Measurements from ENCODE around the gene TSSK6. TPM values are rescaled to one million over a fixed set of nuclear protein-coding genes. Genes with fewer than 3 reads are reported as not detected.

TSSK6 gene
- total and polyA plus RNA-seq, 3 donors from 2014 or later, result 117 to 722 (median 125) TPM

DNA sequence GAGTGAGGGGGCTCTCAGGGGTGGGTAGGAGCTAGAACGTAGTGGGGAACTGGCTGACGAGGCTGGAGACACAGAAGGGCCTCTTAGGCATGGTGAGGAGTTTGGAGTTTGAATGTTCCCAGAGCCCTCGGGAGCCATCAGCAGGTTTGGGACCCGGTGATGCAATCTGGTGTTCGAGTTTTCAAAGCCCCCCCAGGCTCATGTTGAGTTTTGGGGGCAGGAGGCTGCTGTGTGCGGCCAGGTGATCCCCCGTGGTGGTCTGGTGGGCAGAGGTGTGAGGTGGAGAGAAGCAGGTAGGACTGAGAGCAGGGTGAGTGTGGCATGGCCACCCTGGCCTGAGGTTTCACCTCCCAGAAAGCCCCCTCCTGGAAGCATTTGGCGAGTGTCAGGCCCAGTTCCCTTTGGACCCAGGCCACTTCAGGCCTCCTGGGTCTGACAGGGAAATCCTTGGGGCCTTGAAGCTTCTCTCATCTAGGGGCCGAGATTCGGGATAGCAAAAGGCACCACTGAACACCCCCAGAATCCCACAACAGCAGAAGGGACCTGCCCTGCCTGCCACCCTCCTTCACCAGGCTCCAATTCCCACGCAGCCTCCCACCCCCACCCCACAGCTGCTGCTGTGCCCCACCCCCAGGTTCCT lies 14.6 kb upstream of the TSSK6 start:
- H3K4me3 ChIP-seq, result no peak overlapping the region
- H3K27me3 ChIP-seq, result no peaks in the 10 kb centered on the region
- H3K36me3 ChIP-seq (ENCODE audit: low read depth, missing control alignments), result no peaks in the 10 kb centered on the region
- DNase-seq, result no peak
- H3K9me3 ChIP-seq, result no peaks in the 10 kb centered on the region
- 70 to 79% methylated on average over 7 to 11 of the region's 11 CpGs for WGBS, 2 donors
- TF ChIP-seq POLR2A (IDR thresholded peaks at IDR 0.05), result no peak
- TF ChIP-seq, protein P1, sequence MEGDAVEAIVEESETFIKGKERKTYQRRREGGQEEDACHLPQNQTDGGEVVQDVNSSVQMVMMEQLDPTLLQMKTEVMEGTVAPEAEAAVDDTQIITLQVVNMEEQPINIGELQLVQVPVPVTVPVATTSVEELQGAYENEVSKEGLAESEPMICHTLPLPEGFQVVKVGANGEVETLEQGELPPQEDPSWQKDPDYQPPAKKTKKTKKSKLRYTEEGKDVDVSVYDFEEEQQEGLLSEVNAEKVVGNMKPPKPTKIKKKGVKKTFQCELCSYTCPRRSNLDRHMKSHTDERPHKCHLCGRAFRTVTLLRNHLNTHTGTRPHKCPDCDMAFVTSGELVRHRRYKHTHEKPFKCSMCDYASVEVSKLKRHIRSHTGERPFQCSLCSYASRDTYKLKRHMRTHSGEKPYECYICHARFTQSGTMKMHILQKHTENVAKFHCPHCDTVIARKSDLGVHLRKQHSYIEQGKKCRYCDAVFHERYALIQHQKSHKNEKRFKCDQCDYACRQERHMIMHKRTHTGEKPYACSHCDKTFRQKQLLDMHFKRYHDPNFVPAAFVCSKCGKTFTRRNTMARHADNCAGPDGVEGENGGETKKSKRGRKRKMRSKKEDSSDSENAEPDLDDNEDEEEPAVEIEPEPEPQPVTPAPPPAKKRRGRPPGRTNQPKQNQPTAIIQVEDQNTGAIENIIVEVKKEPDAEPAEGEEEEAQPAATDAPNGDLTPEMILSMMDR (IDR thresholded peaks at IDR 0.05), result no peak
- H3K4me1 ChIP-seq, result peaks cover 20% of the 10 kb centered on the region
- H3K27ac ChIP-seq, result no peak overlapping the region
- intact Hi-C loops (cut with DNase I; ENCODE audit: low total_unique reads), result loop anchor here (5.0 kb wide), 1 partner anchor 117 kb away; no protein-coding TSS in a partner anchor

GRCh38 chr19:19528721-19529490 lies 13.6 kb upstream of the TSSK6 start, which contains the start of gene YJEFN3:
Gene YJEFN3, plus strand, starts transcription at chr19:19528911. Its CDS starts 22 bp downstream, at chr19:19528933.
- Histone ChIP-seq H3K27me3 (no peaks in the 10 kb centered on the region), H3K4me3 (peak within 1 kb of the TSS in 1 of 2 donors; percentile 48), H3K36me3 (ENCODE audit: low read depth, missing control alignments) (no peaks in the 10 kb centered on the region), H3K27ac (no peak within 1 kb of the TSS), H3K9me3 (no peaks in the 10 kb centered on the region), H3K4me1 (peaks cover 20% of the 10 kb centered on the region)
- intact Hi-C loops (cut with DNase I; ENCODE audit: low total_unique reads), result no loop called here
- WGBS, 2 donors, result 43 to 45% methylated on average over 30 to 50 of the region's 50 CpGs
- TF ChIP-seq POLR2A (IDR thresholded peaks at IDR 0.05), result no peak
- TF ChIP-seq, protein P1 (IDR thresholded peaks at IDR 0.05), result no peak
- DNase-seq, result peak; percentile 74

- intact Hi-C loops (cut with DNase I; ENCODE audit: low total_unique reads), result no loop called here
- 72 to 89% methylated on average over 19 to 27 of the region's 27 CpGs for WGBS, 2 donors
- Histone ChIP-seq H3K4me3 (peak overlapping the region in 1 of 2 donors; percentile 48), H3K9me3 (no peaks in the 10 kb centered on the region), H3K36me3 (ENCODE audit: low read depth, missing control alignments) (no peaks in the 10 kb centered on the region), H3K27ac (no peak overlapping the region), H3K27me3 (no peaks in the 10 kb centered on the region), H3K4me1 (peaks cover 20% of the 10 kb centered on the region)
- no peak for DNase-seq
- TF ChIP-seq POLR2A (IDR thresholded peaks at IDR 0.05), result no peak
- TF ChIP-seq, protein P1 (IDR thresholded peaks at IDR 0.05), result no peak
Observed at GRCh38 chr19:19527674-19528625, 12.6 kb upstream of the TSSK6 start.

DNA sequence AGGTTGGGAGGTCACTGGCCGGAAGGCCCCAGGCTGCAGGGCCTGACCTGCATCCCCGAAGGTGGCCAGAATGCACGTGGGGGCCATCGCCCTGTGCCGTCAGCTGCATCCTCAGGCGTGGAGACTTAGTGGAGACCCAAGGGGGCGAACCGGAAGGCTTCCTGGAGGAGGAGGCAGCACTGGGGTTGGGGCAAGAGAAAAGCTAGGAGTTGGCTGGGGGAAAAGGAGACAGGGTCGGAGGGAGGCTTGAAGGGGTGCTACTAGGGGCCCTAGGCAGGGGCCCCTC lies 12.0 kb upstream of the TSSK6 start:
- intact Hi-C loops (cut with DNase I; ENCODE audit: low total_unique reads), result no loop called here
- TF ChIP-seq POLR2A (IDR thresholded peaks at IDR 0.05), result no peak
- TF ChIP-seq, protein P1 (IDR thresholded peaks at IDR 0.05), result no peak
- peaks cover 17% of the 10 kb centered on the region for H3K4me1 ChIP-seq
- H3K4me3 ChIP-seq, result no peak overlapping the region
- no peak overlapping the region for H3K27ac ChIP-seq
- H3K9me3 ChIP-seq, result no peaks in the 10 kb centered on the region
- 92% methylated on average over 9 of the region's 9 CpGs for WGBS, 2 donors
- no peak for DNase-seq
- H3K27me3 ChIP-seq, result no peaks in the 10 kb centered on the region
- no peaks in the 10 kb centered on the region for H3K36me3 ChIP-seq (ENCODE audit: low read depth, missing control alignments)

All from testis (tissue), 3 donors.